Measurements from ENCODE around the gene KCNC1. TPM values are rescaled to one million over a fixed set of nuclear protein-coding genes. Genes with fewer than 3 reads are reported as not detected.

KCNC1 gene
- polyA plus RNA-seq, 4 donors = 0.13 to 1.3 TPM; not detected in 2

DNA sequence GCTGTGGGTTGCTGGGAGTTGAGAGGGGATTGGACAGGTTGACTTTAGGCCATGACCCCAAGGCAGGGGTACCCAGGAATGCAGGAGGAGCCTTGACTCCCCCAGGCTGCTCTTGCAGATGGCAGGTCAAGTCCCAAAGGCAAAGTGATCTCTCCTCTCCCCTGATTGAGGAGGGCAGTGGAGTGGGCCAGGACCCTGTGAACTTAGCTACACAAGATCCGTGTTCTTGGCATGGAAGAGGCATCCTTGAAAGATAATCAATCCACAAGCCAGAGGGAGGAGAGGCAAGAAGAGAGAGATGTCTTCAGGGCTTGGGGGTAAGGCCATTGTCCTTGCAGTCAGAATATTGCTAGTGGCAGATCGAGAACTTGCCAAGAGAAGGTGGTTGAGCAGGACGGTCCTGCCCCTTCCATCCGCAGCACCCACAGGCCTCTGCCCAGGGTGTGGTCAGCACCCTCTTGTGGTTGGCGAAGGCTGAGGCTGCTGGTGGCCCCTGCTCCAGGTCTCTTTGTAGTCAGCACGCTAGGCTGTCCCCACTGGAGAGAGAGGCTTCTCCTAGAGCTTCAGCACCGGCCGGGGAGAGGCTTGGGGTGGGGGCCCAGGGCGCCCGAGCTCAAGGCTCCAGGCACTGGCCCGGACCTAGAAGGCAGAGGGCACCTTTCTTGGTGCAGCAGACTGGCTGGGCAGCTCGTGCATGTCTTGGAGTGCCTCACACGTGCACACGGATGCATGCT is 45.4 kb downstream of the KCNC1 start:
- H3K27ac ChIP-seq (ENCODE audit: low read depth in 1 of 3, low read length in 2 of 3) = no peak overlapping the region
- no peak for DNase-seq
- H3K9me3 ChIP-seq (ENCODE audit: control insufficient read depth in 2 of 2, insufficient read depth in 1 of 2, low read depth in 1 of 2, low read length in 1 of 2) = no peaks in the 10 kb centered on the region
- no peaks in the 10 kb centered on the region for H3K4me1 ChIP-seq (ENCODE audit: control insufficient read depth in 3 of 3, insufficient read depth in 2 of 3, low read depth in 1 of 3, low read length in 2 of 3)
- H3K36me3 ChIP-seq (ENCODE audit: control insufficient read depth in 3 of 3, insufficient read depth in 2 of 3, low read depth in 1 of 3, low read length in 3 of 3) = peaks cover 0 to 3% (median 0%) of the 10 kb centered on the region in 3 donors
- H3K27me3 ChIP-seq (ENCODE audit: control insufficient read depth in 3 of 3, insufficient read depth in 3 of 3, low read length in 3 of 3) = no peaks in the 10 kb centered on the region
- H3K4me3 ChIP-seq (ENCODE audit: low read depth in 1 of 3, low read length in 3 of 3) = no peak overlapping the region
- 85 to 90% (median 89%) methylated on average over 14 of the region's 14 CpGs for WGBS, 3 donors
- no peak for FAIRE-seq

DNA sequence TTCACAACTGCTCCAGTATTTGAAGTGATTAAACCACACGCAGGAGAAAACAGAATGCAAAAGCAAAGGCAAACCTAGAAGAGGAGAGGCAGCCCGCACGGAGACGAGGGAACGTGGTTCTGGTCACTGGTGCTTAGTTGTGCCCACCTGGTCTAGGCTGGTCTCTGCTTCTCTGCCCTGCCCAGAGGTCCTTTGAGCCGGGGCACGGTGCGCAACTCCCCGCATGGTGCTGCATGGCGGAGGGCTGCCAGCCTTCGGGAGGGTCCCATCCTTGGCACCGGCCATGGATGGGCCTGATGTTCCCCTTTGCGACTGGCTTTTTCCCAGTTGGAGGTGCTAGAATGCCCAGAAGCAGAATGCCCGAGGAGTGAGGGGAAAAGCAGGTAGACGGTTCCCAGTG is 46.1 kb downstream of the KCNC1 start:
- Histone ChIP-seq H3K4me1 (ENCODE audit: control insufficient read depth in 3 of 3, insufficient read depth in 2 of 3, low read depth in 1 of 3, low read length in 2 of 3) (no peaks in the 10 kb centered on the region), H3K27ac (ENCODE audit: low read depth in 1 of 3, low read length in 2 of 3) (no peak overlapping the region), H3K36me3 (ENCODE audit: control insufficient read depth in 3 of 3, insufficient read depth in 2 of 3, low read depth in 1 of 3, low read length in 3 of 3) (peaks cover 0 to 3% (median 0%) of the 10 kb centered on the region in 3 donors), H3K27me3 (ENCODE audit: control insufficient read depth in 3 of 3, insufficient read depth in 3 of 3, low read length in 3 of 3) (no peaks in the 10 kb centered on the region), H3K9me3 (ENCODE audit: control insufficient read depth in 2 of 2, insufficient read depth in 1 of 2, low read depth in 1 of 2, low read length in 1 of 2) (no peaks in the 10 kb centered on the region), H3K4me3 (ENCODE audit: low read depth in 1 of 3, low read length in 3 of 3) (no peak overlapping the region)
- FAIRE-seq (no peak), DNase-seq (no peak)
- WGBS, 3 donors = 93 to 94% (median 94%) methylated on average over 15 of the region's 15 CpGs

DNA sequence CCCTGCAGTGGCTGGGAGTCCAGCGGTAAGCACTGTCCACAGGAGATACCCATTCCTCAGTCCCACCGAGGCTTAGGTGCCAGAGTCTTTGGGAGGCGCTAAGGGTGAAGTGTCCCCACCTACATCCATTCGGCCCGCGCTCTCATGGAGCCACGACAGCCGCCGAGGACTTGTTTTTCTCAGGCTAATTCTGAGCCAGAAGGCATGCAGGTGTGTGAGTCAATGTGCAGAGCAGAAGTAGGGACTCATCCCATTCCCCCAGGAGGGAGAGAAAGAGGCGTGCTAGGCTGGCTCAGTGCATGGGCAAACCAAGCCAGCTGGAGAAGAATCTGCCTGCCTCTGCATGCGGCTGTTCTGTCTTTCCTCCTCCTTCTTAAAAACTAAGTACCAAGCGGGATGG is 46.6 kb downstream of the KCNC1 start:
- FAIRE-seq (no peak), DNase-seq (no peak)
- WGBS, 3 donors = 87 to 88% (median 87%) methylated on average over 12 of the region's 12 CpGs

DNA sequence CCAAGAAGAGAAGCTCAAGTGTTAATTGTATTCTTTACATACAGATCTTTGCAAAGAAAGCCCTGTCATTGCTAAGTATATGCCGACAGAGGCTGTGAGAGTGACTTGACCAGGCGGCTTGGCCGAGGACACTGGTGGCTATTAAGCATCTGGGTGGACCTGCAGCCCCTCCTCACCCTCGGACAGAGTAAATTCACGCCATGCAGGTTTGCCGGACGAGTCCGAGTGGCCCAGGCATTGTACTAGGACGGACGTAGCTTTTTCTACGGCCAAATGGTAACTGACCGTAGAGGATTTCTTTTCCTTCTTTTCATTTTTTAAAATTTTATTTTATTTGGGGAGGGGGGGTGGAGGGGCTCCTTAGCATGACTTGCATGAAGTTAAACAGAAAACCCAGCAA is 47.0 kb downstream of the KCNC1 start:
- H3K4me1 ChIP-seq (ENCODE audit: control insufficient read depth in 3 of 3, insufficient read depth in 2 of 3, low read depth in 1 of 3, low read length in 2 of 3) = no peaks in the 10 kb centered on the region
- H3K27me3 ChIP-seq (ENCODE audit: control insufficient read depth in 3 of 3, insufficient read depth in 3 of 3, low read length in 3 of 3) = no peaks in the 10 kb centered on the region
- 88 to 91% (median 91%) methylated on average over 12 of the region's 12 CpGs for WGBS, 3 donors
- H3K36me3 ChIP-seq (ENCODE audit: control insufficient read depth in 3 of 3, insufficient read depth in 2 of 3, low read depth in 1 of 3, low read length in 3 of 3) = peaks cover 0 to 8% (median 0%) of the 10 kb centered on the region in 3 donors
- H3K27ac ChIP-seq (ENCODE audit: low read depth in 1 of 3, low read length in 2 of 3) = no peak overlapping the region
- DNase-seq (no peak), FAIRE-seq (no peak)
- H3K4me3 ChIP-seq (ENCODE audit: low read depth in 1 of 3, low read length in 3 of 3) = no peak overlapping the region
- no peaks in the 10 kb centered on the region for H3K9me3 ChIP-seq (ENCODE audit: control insufficient read depth in 2 of 2, insufficient read depth in 1 of 2, low read depth in 1 of 2, low read length in 1 of 2)

More for the DNA sequence above, 46.6 kb downstream of the KCNC1 start:
- Histone ChIP-seq H3K27me3 (ENCODE audit: control insufficient read depth in 3 of 3, insufficient read depth in 3 of 3, low read length in 3 of 3) (no peaks in the 10 kb centered on the region), H3K4me1 (ENCODE audit: control insufficient read depth in 3 of 3, insufficient read depth in 2 of 3, low read depth in 1 of 3, low read length in 2 of 3) (no peaks in the 10 kb centered on the region), H3K36me3 (ENCODE audit: control insufficient read depth in 3 of 3, insufficient read depth in 2 of 3, low read depth in 1 of 3, low read length in 3 of 3) (peaks cover 0 to 6% (median 0%) of the 10 kb centered on the region in 3 donors), H3K27ac (ENCODE audit: low read depth in 1 of 3, low read length in 2 of 3) (no peak overlapping the region), H3K9me3 (ENCODE audit: control insufficient read depth in 2 of 2, insufficient read depth in 1 of 2, low read depth in 1 of 2, low read length in 1 of 2) (no peaks in the 10 kb centered on the region), H3K4me3 (ENCODE audit: low read depth in 1 of 3, low read length in 3 of 3) (no peak overlapping the region)

DNA sequence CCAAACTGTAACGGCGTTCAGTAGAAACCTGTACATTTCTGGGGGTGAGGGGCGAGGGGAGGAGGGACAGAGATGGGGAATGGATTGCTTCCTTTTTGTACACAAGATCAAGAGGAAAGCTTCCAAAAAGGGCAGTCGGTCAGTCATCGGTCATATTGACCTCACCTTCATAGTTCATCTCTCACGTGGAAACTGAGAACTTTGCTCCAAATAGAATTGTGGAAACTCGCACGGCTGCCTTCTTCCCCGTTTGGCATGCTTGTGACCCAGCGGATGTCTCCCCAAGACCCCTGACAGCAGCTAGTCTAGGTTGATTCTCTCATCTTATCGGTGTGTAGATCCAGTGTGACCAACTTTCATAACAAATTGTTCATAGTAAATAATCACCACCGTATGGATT is 47.6 kb downstream of the KCNC1 start:
- DNase-seq (no peak), FAIRE-seq (no peak)
- no peak overlapping the region for H3K27ac ChIP-seq (ENCODE audit: low read depth in 1 of 3, low read length in 2 of 3)
- no peaks in the 10 kb centered on the region for H3K9me3 ChIP-seq (ENCODE audit: control insufficient read depth in 2 of 2, insufficient read depth in 1 of 2, low read depth in 1 of 2, low read length in 1 of 2)
- no peak overlapping the region for H3K4me3 ChIP-seq (ENCODE audit: low read depth in 1 of 3, low read length in 3 of 3)
- 89 to 90% (median 89%) methylated on average over 12 of the region's 12 CpGs for WGBS, 3 donors
- H3K27me3 ChIP-seq (ENCODE audit: control insufficient read depth in 3 of 3, insufficient read depth in 3 of 3, low read length in 3 of 3) = no peaks in the 10 kb centered on the region
- peaks cover 0 to 8% (median 0%) of the 10 kb centered on the region in 3 donors for H3K36me3 ChIP-seq (ENCODE audit: control insufficient read depth in 3 of 3, insufficient read depth in 2 of 3, low read depth in 1 of 3, low read length in 3 of 3)
- H3K4me1 ChIP-seq (ENCODE audit: control insufficient read depth in 3 of 3, insufficient read depth in 2 of 3, low read depth in 1 of 3, low read length in 2 of 3) = no peaks in the 10 kb centered on the region

DNA sequence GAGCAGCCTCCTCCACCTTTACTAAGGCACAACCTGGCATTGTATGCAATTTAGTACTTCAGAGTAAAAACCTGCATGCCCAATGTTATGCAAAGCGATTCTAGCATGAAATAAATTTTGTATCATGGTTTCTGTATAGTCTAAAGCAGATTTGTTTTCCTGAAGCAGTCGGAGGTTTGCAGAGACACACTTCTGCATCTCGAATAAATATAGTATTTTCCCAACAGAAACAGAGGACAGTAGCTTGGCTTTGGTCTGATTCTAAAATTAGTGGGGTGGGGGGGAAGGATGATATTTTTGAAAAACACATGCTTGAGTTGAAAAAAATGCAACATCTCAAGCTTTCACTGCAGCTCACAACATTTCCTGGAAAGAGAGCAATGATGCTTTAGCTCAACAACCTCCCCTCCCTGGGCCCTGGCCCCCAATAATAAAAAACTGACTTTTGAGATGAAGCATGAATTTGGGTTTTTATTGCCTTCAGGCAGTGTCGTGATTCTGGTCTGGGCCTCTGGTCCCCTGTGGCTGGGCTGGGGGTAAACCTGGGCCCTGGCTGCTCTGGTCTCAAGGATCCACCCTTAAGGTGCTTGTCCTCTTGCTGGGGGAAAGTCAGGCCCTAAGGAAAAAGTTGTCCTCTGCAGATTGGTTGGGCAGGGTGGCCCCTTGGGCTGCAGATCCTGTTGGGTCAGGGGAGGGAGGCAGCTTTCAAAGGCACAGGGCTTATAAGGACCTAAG is 48.2 kb downstream of the KCNC1 start:
- Histone ChIP-seq H3K27ac (ENCODE audit: low read depth in 1 of 3, low read length in 2 of 3) (no peak overlapping the region), H3K4me3 (ENCODE audit: low read depth in 1 of 3, low read length in 3 of 3) (no peak overlapping the region), H3K36me3 (ENCODE audit: control insufficient read depth in 3 of 3, insufficient read depth in 2 of 3, low read depth in 1 of 3, low read length in 3 of 3) (peaks cover 0 to 8% (median 0%) of the 10 kb centered on the region in 3 donors), H3K4me1 (ENCODE audit: control insufficient read depth in 3 of 3, insufficient read depth in 2 of 3, low read depth in 1 of 3, low read length in 2 of 3) (no peaks in the 10 kb centered on the region), H3K9me3 (ENCODE audit: control insufficient read depth in 2 of 2, insufficient read depth in 1 of 2, low read depth in 1 of 2, low read length in 1 of 2) (no peaks in the 10 kb centered on the region), H3K27me3 (ENCODE audit: control insufficient read depth in 3 of 3, insufficient read depth in 3 of 3, low read length in 3 of 3) (no peaks in the 10 kb centered on the region)
- DNase-seq (no peak), FAIRE-seq (no peak)
- WGBS, 3 donors = 79 to 91% (median 86%) methylated on average over 4 of the region's 4 CpGs

DNA sequence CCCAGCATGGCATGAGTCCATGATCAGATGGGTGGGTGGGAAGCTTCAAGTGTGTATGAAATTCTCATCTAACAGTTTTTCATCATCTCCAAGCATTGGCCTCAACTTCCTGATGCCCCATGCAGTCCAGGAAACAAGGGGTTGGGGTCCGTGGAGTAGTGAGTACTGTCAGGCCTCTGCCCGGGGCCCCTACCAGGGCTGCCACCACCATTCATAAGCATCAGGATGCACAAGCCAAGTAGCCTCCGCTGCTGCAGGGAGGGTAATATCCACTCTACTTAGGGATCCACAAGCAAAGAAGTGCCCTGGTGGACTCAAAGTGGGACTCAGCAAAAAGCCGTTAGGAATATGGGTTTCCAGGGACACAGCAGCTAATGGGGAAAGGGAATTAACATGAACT is 49.3 kb downstream of the KCNC1 start:
- H3K4me1 ChIP-seq (ENCODE audit: control insufficient read depth in 3 of 3, insufficient read depth in 2 of 3, low read depth in 1 of 3, low read length in 2 of 3) = no peaks in the 10 kb centered on the region
- no peaks in the 10 kb centered on the region for H3K27me3 ChIP-seq (ENCODE audit: control insufficient read depth in 3 of 3, insufficient read depth in 3 of 3, low read length in 3 of 3)
- H3K9me3 ChIP-seq (ENCODE audit: control insufficient read depth in 2 of 2, insufficient read depth in 1 of 2, low read depth in 1 of 2, low read length in 1 of 2) = no peaks in the 10 kb centered on the region
- no peak for DNase-seq
- 89 to 92% (median 90%) methylated on average over 4 of the region's 4 CpGs for WGBS, 3 donors
- no peak overlapping the region for H3K27ac ChIP-seq (ENCODE audit: low read depth in 1 of 3, low read length in 2 of 3)
- no peak for FAIRE-seq
- H3K4me3 ChIP-seq (ENCODE audit: low read depth in 1 of 3, low read length in 3 of 3) = no peak overlapping the region
- H3K36me3 ChIP-seq (ENCODE audit: control insufficient read depth in 3 of 3, insufficient read depth in 2 of 3, low read depth in 1 of 3, low read length in 3 of 3) = peaks cover 0 to 11% (median 0%) of the 10 kb centered on the region in 3 donors

DNA sequence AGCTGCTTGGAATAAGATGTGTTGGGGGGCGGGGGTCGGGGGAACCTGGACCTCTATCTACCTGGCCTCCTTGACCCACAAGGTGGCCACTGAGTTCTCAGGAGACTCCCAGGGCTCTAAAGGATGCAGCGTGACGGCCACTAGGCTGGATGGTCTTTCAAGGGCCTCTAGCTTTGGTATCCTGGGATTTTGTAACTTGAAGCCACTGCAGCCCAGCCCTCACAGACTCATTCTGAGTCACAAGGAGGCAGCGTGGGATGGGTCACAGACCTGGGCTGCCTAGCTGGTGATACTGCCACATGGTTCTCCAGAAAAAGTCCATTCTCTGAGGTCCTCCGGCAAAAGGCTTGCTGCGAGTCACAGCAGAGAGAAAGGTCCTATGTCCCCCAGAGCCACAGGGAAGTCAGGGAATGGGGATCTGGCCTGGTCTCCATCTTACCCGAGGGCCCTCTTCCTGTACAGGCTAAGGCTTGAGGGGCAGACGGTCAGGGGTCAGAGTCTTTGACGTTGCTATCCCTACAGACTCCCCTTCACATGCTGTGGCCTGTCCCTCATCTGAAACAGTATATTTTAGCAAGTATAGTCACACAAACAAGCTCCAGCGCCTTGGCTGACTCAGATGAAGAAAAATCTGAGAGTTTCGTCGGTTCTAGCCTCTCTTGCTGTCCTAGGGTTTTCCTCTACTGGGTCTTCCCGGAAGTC is 52.4 kb downstream of the KCNC1 start:
- no peak overlapping the region for H3K27ac ChIP-seq (ENCODE audit: low read depth in 1 of 3, low read length in 2 of 3)
- WGBS, 3 donors = 93 to 95% (median 93%) methylated on average over 14 of the region's 14 CpGs
- H3K9me3 ChIP-seq (ENCODE audit: control insufficient read depth in 2 of 2, insufficient read depth in 1 of 2, low read depth in 1 of 2, low read length in 1 of 2) = no peaks in the 10 kb centered on the region
- H3K36me3 ChIP-seq (ENCODE audit: control insufficient read depth in 3 of 3, insufficient read depth in 2 of 3, low read depth in 1 of 3, low read length in 3 of 3) = peaks cover 0 to 11% (median 0%) of the 10 kb centered on the region in 3 donors
- H3K4me1 ChIP-seq (ENCODE audit: control insufficient read depth in 3 of 3, insufficient read depth in 2 of 3, low read depth in 1 of 3, low read length in 2 of 3) = no peaks in the 10 kb centered on the region
- H3K4me3 ChIP-seq (ENCODE audit: low read depth in 1 of 3, low read length in 3 of 3) = no peak overlapping the region
- DNase-seq (no peak), FAIRE-seq (no peak)
- no peaks in the 10 kb centered on the region for H3K27me3 ChIP-seq (ENCODE audit: control insufficient read depth in 3 of 3, insufficient read depth in 3 of 3, low read length in 3 of 3)
